T1000 (cell line): ENCODE results near the gene OR2C1.
A peak's percentile ranks its signal among the peaks of the same experiment; 100 is the strongest.

ENCODE experiments used
- DNase-seq: peaks from one replicate; lab custom pipeline; 2025; ENCODE audit warnings: mixed read lengths; lab: John Stamatoyannopoulos, UW

OR2C1 gene

GRCh38 chr16:3400446-3400778, 44.7 kb downstream of the OR2C1 start:
- DNase-seq = no peak

- peak; percentile 99 for DNase-seq
Measured at GRCh38 chr16:3400779-3401688, 45.3 kb downstream of the OR2C1 start, which contains the start of the genes ZNF174 and ZSCAN32. Gene ZNF174 (plus strand): TSS chr16:3401215. CDS start chr16:3402005, 790 bp downstream. Gene ZSCAN32 (minus strand): TSS chr16:3401004. CDS start chr16:3397557, 3,447 bp downstream.

- no peak for DNase-seq
Measured at GRCh38 chr16:3401719-3402397, 46.2 kb downstream of the OR2C1 start.
